Vagina (tissue), 2 donors: Measurements from ENCODE around the gene CTU1. TPM values are rescaled to one million over a fixed set of nuclear protein-coding genes. Genes with fewer than 3 reads are reported as not detected.
A peak's percentile ranks its signal among the peaks of the same experiment; 100 is the strongest.
"Not testable (repeated sequence)": the region's sequence is repeated elsewhere in the genome, so short reads cannot be mapped to it uniquely, and the experiment has no call there.

ENCODE experiments used
- DNase-seq, 2 donors: peaks; one replicate each; pipeline ENCODE4 v3.0.0-alpha.2; 2017; ENCODE audit errors: extremely low spot score in 2 of 2
- H3K27ac ChIP-seq: fragments of 200-600 bp; sonication (generic); one replicate; pipeline ENCODE4 v1.5.1; 2019
- H3K27me3 ChIP-seq: fragments of 200-600 bp; sonication (generic); one replicate; pipeline ENCODE4 v1.5.1; 2019
- H3K36me3 ChIP-seq, 2 donors: fragments of 200-600 bp; sonication (generic); one replicate each; pipeline ENCODE4 v1.5.1; 2017 to 2019
- H3K4me1 ChIP-seq: fragments of 200-600 bp; sonication (generic); one replicate; pipeline ENCODE4 v1.5.1; 2019
- H3K4me3 ChIP-seq, 2 donors: fragments of 200-600 bp; sonication (generic); 1 replicate in 1 of 2; 2 replicates in 1 of 2; pipeline ENCODE4 v1.5.1; 2016 to 2019
- H3K9me3 ChIP-seq: fragments of 200-600 bp; sonication (generic); one replicate; pipeline ENCODE4 v1.5.1; 2019
- CTCF ChIP-seq, 3 experiments: fragments of 450-650 bp in 2 of 3; fragments of 200-600 bp in 1 of 3; sonication (generic) in 1 of 3; IDR thresholded peaks; one replicate each; pipeline ENCODE4 v1.5.1; 2017 to 2019; ENCODE audit warnings: antibody characterized with exemption in 3 of 3, mild to moderate bottlenecking in 2 of 3, moderate library complexity in 2 of 3
- POLR2A ChIP-seq, 2 donors: fragments of 450-650 bp; IDR thresholded peaks; one replicate each; pipeline ENCODE4 v1.6.1; 2017; ENCODE audit warnings: antibody characterized with exemption in 2 of 2, mild to moderate bottlenecking in 2 of 2, moderate library complexity in 2 of 2
- POLR2AphosphoS5 ChIP-seq, 2 donors: sonication (generic); formaldehyde crosslinking; IDR thresholded peaks; one replicate each; pipeline ENCODE4 v1.9.0; 2017; ENCODE audit warnings: antibody characterized with exemption in 2 of 2, mild to moderate bottlenecking in 2 of 2, low read depth in 1 of 2; ENCODE audit not compliant: insufficient read depth in 1 of 2
- intact Hi-C: fragments of 100-400 bp; cut with DNase I; formaldehyde crosslinking; loops from one replicate; pipeline ENCODE4 v1.15.1; 2023
- total RNA-seq: library from RNA; depleted of rRNA; stranded (reverse); fragments of >200 nt; gene quantifications from one replicate; pipeline ENCODE4 v1.2.3, GENCODE V29; 2016

The CTU1 gene
- total RNA-seq, 1 donor from 2014 or later: 8.8 TPM

GRCh38 chr19:51147663-51148062 lies 39.5 kb upstream of the CTU1 start:
- Histone ChIP-seq H3K27ac (no peak overlapping the region), H3K4me1 (no peaks in the 10 kb centered on the region), H3K9me3 (no peaks in the 10 kb centered on the region), H3K4me3 (no peak overlapping the region), H3K36me3 (no peaks in the 10 kb centered on the region), H3K27me3 (no peaks in the 10 kb centered on the region)
- intact Hi-C loops: no loop called here
- no peak for DNase-seq
- TF ChIP-seq CTCF (IDR thresholded peaks at IDR 0.05) (no peak), POLR2AphosphoS5 (IDR thresholded peaks at IDR 0.05; ENCODE audit: insufficient read depth in 1 of 2, low read depth in 1 of 2) (no peak), POLR2A (IDR thresholded peaks at IDR 0.05) (no peak)

GRCh38 chr19:51146751-51147150 lies 38.5 kb upstream of the CTU1 start:
- peak in 1 of 2 donors; percentile 32 for DNase-seq
- intact Hi-C loops: no loop called here
- Histone ChIP-seq H3K27ac (no peak overlapping the region), H3K27me3 (no peaks in the 10 kb centered on the region), H3K36me3 (no peaks in the 10 kb centered on the region), H3K9me3 (no peaks in the 10 kb centered on the region), H3K4me3 (no peak overlapping the region), H3K4me1 (no peaks in the 10 kb centered on the region)
- TF ChIP-seq POLR2AphosphoS5 (IDR thresholded peaks at IDR 0.05; ENCODE audit: insufficient read depth in 1 of 2, low read depth in 1 of 2) (no peak), POLR2A (IDR thresholded peaks at IDR 0.05) (no peak), CTCF (IDR thresholded peaks at IDR 0.05) (no peak)

GRCh38 chr19:51145916-51146493 lies 37.8 kb upstream of the CTU1 start:
- no peak for TF ChIP-seq POLR2A (IDR thresholded peaks at IDR 0.05)
- TF ChIP-seq CTCF (IDR thresholded peaks at IDR 0.05): no peak
- no peak for TF ChIP-seq POLR2AphosphoS5 (IDR thresholded peaks at IDR 0.05; ENCODE audit: insufficient read depth in 1 of 2, low read depth in 1 of 2)
- no peak overlapping the region for H3K27ac ChIP-seq
- H3K36me3 ChIP-seq: no peaks in the 10 kb centered on the region
- no peaks in the 10 kb centered on the region for H3K4me1 ChIP-seq
- no peak overlapping the region for H3K4me3 ChIP-seq
- intact Hi-C loops: no loop called here
- H3K27me3 ChIP-seq: no peaks in the 10 kb centered on the region
- peak in 1 of 2 donors; percentile 74 for DNase-seq
- no peaks in the 10 kb centered on the region for H3K9me3 ChIP-seq

GRCh38 chr19:51144482-51145045 lies 36.4 kb upstream of the CTU1 start:
- Histone ChIP-seq H3K36me3 (no peaks in the 10 kb centered on the region), H3K4me1 (no peaks in the 10 kb centered on the region), H3K27me3 (no peaks in the 10 kb centered on the region), H3K27ac (no peak overlapping the region), H3K4me3 (no peak overlapping the region), H3K9me3 (no peaks in the 10 kb centered on the region)
- TF ChIP-seq POLR2A (IDR thresholded peaks at IDR 0.05) (no peak), CTCF (IDR thresholded peaks at IDR 0.05) (no peak), POLR2AphosphoS5 (IDR thresholded peaks at IDR 0.05; ENCODE audit: insufficient read depth in 1 of 2, low read depth in 1 of 2) (no peak)
- DNase-seq: peak in 1 of 2 donors; percentile 29
- intact Hi-C loops: no loop called here

GRCh38 chr19:51143486-51143885 lies 35.3 kb upstream of the CTU1 start:
- H3K4me3 ChIP-seq: no peak overlapping the region
- peak in 1 of 2 donors; percentile 49 for DNase-seq
- H3K27me3 ChIP-seq: no peaks in the 10 kb centered on the region
- H3K27ac ChIP-seq: no peak overlapping the region
- H3K9me3 ChIP-seq: no peaks in the 10 kb centered on the region
- no peaks in the 10 kb centered on the region for H3K36me3 ChIP-seq
- no peaks in the 10 kb centered on the region for H3K4me1 ChIP-seq
- TF ChIP-seq POLR2AphosphoS5 (IDR thresholded peaks at IDR 0.05; ENCODE audit: insufficient read depth in 1 of 2, low read depth in 1 of 2): no peak
- TF ChIP-seq POLR2A (IDR thresholded peaks at IDR 0.05): no peak
- TF ChIP-seq CTCF (IDR thresholded peaks at IDR 0.05): no peak
- intact Hi-C loops: no loop called here

GRCh38 chr19:51142809-51143475 lies 34.7 kb upstream of the CTU1 start:
- H3K4me1 ChIP-seq, H3K9me3 ChIP-seq, H3K27ac ChIP-seq, intact Hi-C loops, H3K27me3 ChIP-seq, H3K4me3 ChIP-seq, H3K36me3 ChIP-seq: not testable (repeated sequence)
- DNase-seq: peak in 1 of 2 donors; percentile 25
